Measurements from ENCODE around the gene PRPF19. TPM values are rescaled to one million over a fixed set of nuclear protein-coding genes. Genes with fewer than 3 reads are reported as not detected.

The PRPF19 gene
- 10 to 100 TPM; 55.8 to 58.8 TPM for total RNA-seq
- long read RNA-seq, result 0 reads

DNA sequence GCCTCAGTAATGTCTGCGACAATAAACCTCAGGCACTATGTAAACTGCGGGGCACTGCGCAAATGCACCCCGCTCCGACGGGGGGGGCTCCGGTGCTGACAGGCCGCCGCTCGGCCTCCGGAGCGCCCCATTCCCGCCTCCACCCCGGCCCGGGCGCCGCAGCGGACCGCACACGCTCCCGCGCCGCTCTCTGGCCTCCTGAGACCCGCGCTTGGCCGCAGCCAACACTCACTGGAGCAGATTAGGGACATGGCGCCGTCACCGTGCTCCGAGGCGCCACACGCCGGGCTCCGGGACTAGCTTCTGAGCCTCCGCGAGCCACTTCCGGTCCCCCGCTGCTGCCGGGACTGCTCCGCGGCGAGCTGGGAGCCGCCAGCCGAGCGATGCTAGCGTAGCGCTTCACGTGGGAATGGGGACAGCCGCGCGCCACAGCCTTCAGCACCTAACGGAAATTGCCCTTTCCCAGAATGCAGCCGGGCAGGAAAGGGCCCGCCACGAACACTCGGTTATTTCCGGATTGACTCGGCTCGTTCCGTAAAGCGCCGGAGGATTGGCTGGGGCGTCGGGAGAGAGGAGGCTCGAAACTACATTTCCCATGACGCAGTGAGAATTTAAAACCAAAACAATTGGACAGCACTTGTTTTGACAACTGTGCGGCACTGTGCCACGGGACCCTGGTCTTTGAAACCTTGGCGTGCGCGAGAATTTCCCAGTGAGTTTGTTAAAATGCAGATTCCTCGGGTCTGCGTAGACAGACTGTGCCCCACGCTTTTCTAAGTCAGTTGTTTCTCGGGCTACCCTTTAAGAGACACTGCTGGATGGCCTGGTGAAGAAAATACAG lies at the start of gene PRPF19:
Gene PRPF19 (minus strand): TSS at position 454 of the 841 bp plus-strand sequence. CDS start 203 bp downstream, at position 251.
- intact Hi-C loops (cut with DNase I, micrococcal nuclease), result no loop called here
- peak; percentile 89 for ATAC-seq
- peak; percentile 96 to 98 for DNase-seq

GRCh38 chr11:60955571-60955970 lies 49.2 kb upstream of the PRPF19 start:
- no peak for ATAC-seq
- no peak for DNase-seq
- intact Hi-C loops (cut with DNase I, micrococcal nuclease), result no loop called here

DNA sequence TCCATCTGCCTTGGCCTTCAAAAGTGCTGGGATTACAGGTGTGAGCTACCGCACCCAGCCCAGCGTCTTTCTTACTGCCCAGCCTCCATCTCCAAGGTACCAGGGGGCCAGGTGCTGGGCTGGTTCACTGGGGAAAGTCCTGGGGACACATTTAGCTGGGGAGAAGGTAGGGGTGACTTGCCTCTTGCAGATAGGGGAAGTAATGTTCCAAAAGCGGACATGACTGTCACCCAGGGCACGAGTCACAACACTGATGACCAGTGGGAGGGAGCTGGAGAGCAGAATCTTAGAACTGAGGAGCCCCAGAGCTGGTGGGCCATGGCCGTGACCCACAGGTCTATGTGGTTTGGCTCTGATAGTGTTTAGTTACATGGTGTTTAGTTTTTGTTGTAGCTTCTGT lies 48.0 kb upstream of the PRPF19 start:
- ATAC-seq (no peak), DNase-seq (no peak)

GRCh38 chr11:60953781-60954180 lies 47.4 kb upstream of the PRPF19 start:
- intact Hi-C loops (cut with DNase I, micrococcal nuclease), result no loop called here
- DNase-seq, result no peak
- no peak for ATAC-seq

More for the DNA sequence above, 48.0 kb upstream of the PRPF19 start:
- intact Hi-C loops (cut with DNase I, micrococcal nuclease), result no loop called here

GRCh38 chr11:60952742-60953170 lies 46.4 kb upstream of the PRPF19 start:
- DNase-seq (no peak), ATAC-seq (no peak)
- intact Hi-C loops (cut with DNase I, micrococcal nuclease), result no loop called here

DNA sequence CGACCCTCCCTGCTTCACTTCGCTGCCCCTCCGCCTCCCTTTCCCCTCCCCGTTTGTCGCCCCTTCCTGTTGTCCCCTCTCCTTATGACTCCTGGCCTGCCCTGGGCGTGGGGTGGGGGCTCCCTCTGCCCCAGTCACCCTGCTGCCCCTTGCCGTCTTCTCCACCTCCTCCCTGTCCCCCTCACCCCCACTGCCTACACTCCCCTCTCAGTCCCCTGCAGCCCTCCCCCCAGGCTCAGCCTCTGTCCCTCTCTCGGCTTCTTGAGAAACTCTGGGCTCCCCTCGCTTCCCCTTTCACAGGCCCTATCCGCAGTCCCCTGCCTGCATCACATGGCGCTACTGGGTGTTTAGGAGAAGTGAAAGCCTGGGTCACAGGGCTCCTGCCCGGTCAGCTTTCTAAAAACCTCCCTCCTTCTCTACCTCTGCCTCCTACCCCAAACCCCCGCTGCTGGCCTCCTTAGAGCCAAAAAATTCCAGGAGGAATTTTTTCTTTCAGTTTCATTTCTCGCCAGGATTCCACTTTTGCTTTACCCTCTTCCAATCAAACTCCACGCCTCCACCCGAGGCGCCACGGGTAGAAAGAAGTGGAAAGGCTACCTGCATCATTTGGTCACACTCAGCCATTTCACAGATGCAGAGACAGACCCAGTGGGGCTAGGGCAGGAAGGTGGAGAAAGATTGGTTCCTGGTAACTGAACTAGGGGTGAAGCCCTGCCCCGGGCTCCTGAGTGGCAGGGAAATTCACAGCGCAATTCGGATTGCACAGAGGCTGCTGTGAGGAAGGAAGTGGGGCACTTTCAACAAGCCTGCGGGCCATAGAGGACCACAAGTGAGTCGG lies 45.7 kb upstream of the PRPF19 start, which contains the start of gene SLC15A3:
Gene SLC15A3 (minus strand): TSS at position 273 of the 838 bp plus-strand sequence. CDS start 625 bp downstream, outside the sequence.
- peak; percentile 57 to 75 for DNase-seq
- peak; percentile 71 for ATAC-seq
- intact Hi-C loops (cut with DNase I, micrococcal nuclease), result no loop called here

DNA sequence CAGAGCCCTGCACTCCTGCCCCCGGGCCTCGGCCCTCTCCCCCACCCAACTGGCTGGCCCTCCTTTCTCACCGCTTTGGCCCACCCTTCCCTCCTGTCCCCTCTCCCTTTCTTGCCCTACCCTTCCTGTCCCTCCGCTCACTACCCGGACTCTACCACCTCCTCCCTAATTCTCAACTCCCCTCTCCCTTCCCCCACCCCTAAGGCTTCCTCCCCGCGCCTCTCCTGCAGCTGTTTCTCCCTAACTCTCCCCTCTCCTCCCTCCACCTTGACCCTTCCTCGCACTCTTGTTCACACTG lies 45.2 kb upstream of the PRPF19 start:
- intact Hi-C loops (cut with DNase I, micrococcal nuclease), result no loop called here
- ATAC-seq, result peak; percentile 13
- DNase-seq, result no peak

- DNase-seq, result no peak
- intact Hi-C loops (cut with DNase I, micrococcal nuclease), result no loop called here
- ATAC-seq, result peak; percentile 24
Observed at GRCh38 chr11:60950933-60951605, 44.7 kb upstream of the PRPF19 start.

DNA sequence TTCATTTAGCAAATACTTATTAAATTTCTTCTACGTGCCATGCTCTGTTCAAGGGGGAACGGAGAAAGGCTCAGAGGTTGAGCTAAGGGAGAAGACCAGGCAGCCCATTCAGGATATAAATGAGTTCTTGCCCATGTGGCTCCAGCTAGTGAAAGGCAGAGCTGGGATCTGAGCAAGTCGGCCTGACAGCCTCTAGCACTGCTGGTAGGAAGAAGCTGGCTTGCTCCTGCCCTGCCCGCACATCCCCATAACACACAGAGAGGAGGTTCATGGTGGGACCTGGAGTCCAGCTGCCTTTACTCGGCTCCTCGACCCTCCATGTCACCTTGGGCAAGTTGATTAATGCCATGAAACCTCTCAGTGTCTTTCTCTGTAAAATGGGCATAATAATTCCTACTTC lies 43.6 kb upstream of the PRPF19 start:
- intact Hi-C loops (cut with DNase I, micrococcal nuclease), result no loop called here
- DNase-seq, result no peak
- ATAC-seq, result no peak

DNA sequence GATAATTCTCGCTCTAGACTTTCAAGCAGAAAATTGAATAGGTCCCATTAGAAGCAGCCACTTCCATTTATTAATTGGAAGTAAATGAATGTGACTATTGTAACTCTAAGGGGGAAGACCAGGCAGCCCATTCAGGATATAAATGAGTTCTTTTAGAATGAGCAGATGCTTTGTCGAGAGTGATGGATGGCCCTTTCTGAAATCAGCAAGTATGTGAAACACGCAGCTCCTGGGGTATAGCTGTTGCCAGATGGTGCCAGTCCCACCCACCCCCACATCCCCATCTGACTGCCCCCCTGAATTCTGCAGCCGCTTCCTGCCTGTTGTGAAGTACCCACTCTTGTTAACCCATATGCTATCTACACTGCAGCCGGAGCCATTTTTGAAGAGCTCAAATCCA lies 41.9 kb upstream of the PRPF19 start:
- DNase-seq (no peak), ATAC-seq (no peak)
- intact Hi-C loops (cut with DNase I, micrococcal nuclease), result no loop called here

GRCh38 chr11:60947700-60948099 lies 41.3 kb upstream of the PRPF19 start:
- ATAC-seq, result no peak

GRCh38 chr11:60946601-60947264 lies 40.3 kb upstream of the PRPF19 start:
- DNase-seq, result no peak
- no peak for ATAC-seq
- intact Hi-C loops (cut with DNase I, micrococcal nuclease), result no loop called here

More at GRCh38 chr11:60947700-60948099, 41.3 kb upstream of the PRPF19 start:
- no peak for DNase-seq
- intact Hi-C loops (cut with DNase I, micrococcal nuclease), result no loop called here

DNA sequence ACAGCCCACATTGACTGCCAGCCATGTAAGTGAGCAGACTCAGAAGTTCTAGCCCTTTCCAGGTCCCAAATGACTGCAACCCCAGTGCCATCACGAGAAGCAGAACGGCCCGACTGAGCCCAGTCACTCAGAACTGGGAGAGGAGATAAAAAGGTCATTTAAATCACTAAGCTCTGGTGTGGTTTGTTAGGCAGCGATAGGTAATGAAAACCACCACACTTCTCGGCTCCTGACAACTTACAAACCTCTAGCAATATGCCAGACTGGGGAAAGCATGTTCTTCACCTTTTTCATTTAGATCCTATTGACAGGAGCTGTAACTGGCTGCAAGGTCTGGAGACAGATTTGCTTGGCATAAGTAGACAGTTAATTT lies 38.9 kb upstream of the PRPF19 start:
- intact Hi-C loops (cut with DNase I, micrococcal nuclease), result no loop called here
- DNase-seq, result no peak
- ATAC-seq, result no peak

DNA sequence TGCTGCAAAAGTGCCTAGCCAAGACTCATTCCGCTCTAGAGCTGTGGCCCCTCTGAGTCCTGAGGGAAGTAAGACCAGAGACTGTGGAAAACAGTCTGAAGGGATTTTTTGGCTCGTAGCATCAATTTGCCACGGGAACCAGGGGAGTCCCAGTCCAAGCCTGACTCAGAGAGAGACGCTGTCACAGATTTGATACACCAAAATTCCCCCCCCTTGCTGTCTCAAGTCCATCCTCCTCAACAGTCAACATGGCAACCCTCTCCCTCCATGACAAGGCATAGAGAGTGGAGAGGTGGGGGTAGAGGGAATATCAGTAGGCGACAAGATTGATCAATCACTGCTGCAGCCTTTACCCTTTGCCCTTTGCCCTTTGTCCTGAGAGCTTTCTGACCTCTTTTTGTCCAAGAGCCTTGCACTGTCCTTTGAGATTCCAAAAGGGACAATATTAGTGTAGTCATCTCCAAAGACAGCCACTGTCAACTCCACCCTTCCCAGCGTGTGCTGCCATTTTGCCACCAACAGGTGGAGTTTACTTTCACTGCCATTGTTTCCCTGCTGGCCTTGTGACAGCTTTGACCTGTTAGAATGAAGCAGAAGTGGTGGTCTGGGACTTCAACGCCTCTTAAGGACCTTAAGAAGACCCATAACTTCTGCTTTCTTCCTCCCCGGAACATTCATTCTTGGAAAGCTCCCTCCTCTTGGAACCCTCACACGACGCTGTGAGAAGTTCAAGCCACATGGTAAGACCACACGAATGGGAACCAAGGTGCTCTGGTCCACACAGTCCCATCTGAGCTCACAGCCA lies 38.3 kb upstream of the PRPF19 start:
- ATAC-seq (no peak), DNase-seq (no peak)
- intact Hi-C loops (cut with DNase I, micrococcal nuclease), result no loop called here

DNA sequence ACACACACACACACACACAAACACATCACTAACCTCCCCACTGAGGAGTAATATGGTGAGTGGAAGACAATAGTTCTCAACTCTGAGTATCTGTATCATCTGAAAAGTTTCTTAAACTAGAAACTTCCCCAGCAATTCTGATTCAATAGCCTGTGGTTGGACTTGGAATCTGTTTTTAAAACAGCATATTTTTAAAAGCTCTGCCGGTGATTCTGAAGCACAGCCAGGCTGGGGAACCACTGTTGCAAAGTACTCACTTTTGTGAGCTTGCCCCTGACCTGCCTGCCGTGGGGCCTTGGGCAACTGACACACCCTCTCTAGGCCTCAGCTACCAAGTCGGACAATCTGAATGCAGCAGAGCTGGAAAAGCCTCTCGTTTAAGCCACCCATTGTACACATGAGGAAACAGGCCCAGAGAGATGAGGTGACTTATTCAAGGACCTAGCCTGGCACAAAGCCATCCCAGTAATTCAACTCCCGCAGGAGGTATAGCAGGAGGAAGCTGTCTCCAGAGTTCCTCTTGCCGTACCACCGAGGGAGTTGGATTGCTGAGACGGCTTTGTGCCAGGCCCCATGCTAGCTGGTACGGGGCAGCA lies 36.7 kb upstream of the PRPF19 start:
- intact Hi-C loops (cut with DNase I, micrococcal nuclease), result no loop called here
- ATAC-seq, result peak; percentile 88
- peak; percentile 52 to 61 for DNase-seq

DNA sequence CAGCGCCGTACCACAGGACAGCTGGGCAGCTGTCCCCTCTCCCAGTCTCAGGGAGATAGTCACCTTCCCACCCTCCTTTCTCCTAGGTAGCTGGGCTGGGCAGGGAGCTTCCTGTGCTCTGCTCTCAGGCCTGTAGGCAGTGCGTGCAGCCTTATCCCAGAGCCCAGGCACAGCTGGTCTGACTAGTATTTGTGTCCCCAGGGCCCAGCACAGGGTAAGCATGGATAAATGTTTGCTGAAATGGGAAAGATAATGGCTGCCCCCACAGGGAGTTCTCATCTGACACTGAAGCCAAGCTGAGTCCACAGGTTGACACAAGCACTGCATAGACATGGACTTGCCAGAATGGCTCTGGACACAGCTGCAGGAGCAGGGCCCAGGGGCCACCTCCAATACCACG lies 35.8 kb upstream of the PRPF19 start:
- intact Hi-C loops (cut with DNase I, micrococcal nuclease), result no loop called here
- DNase-seq, result no peak
- ATAC-seq, result no peak

DNA sequence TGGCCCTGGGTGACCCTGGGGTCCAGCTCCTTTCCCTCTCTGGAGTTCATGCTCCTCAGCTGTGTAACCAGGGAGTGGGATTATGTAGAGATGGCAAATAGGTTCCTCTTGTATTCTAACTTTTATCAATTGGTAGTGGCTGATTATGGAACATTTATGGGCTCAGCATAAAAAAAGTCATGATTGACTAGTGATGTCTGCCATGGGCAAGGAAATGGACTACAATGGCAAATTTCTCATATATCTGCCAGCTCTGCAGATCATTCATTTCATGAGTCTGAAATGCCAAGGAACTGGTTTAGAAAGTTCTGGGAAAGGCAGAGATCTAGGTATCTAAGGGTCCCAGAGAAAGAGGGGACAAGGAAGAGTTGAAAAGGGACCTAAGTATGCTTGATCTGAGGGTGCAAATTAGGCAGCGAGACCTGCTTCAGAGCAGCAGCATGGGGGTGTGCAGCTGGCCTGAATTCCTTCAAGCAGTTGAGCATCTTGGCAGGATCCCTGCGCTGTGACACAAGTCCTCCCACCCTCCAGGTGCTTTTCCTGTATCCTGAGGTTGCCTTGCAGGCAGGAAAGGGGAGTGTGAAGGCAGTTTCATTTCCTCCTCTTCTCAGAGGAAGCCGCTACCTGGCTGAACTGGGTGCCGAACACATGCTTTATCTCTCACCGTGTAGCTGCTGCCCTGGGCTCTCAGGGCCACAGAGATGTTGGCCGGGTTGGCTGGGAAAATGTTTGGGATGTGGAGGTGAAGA lies 35.2 kb upstream of the PRPF19 start:
- ATAC-seq (no peak), DNase-seq (no peak)
- intact Hi-C loops (cut with DNase I, micrococcal nuclease), result no loop called here
